ENCODE data around the gene ZNF580.

The ZNF580 gene

DNA sequence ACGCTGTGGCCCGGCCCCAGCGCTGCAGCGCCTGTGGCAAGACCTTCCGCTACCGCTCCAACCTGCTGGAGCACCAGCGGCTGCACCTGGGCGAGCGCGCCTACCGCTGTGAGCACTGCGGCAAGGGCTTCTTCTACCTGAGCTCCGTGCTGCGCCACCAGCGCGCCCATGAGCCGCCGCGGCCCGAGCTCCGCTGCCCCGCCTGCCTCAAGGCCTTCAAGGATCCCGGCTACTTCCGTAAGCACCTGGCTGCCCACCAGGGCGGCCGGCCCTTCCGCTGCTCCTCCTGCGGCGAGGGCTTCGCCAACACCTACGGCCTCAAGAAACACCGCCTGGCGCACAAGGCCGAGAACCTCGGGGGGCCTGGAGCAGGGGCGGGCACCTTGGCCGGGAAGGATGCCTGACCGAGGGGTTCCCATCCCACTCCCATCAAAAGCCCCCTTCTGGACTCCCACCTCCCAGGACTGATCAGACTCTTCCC is 24.4 kb upstream of the ZNF580 start:
- ATAC-seq: no peak
- TF ChIP-seq ZNF70 (CRISPR knock-in tag; IDR thresholded peaks at IDR 0.05) (no peak), OSR1 (CRISPR knock-in tag; IDR thresholded peaks at IDR 0.05) (no peak), ESRRG (CRISPR knock-in tag; IDR thresholded peaks at IDR 0.05) (no peak), ZFP3 (CRISPR knock-in tag; IDR thresholded peaks at IDR 0.05) (no peak), PPARA (CRISPR knock-in tag; IDR thresholded peaks at IDR 0.05; ENCODE audit: borderline replicate concordance) (no peak), ISL1 (CRISPR knock-in tag; IDR thresholded peaks at IDR 0.05) (no peak), ZNF8 (CRISPR knock-in tag; IDR thresholded peaks at IDR 0.05) (no peak), SNAI2 (CRISPR knock-in tag; IDR thresholded peaks at IDR 0.05) (no peak), ZFP30 (CRISPR knock-in tag; IDR thresholded peaks at IDR 0.05) (no peak), ZC3H10 (CRISPR knock-in tag; IDR thresholded peaks at IDR 0.05) (no peak), TCF4 (CRISPR knock-in tag; IDR thresholded peaks at IDR 0.05; ENCODE audit: borderline replicate concordance) (no peak), GLIS3 (CRISPR knock-in tag; IDR thresholded peaks at IDR 0.05) (no peak), CSDC2 (CRISPR knock-in tag; IDR thresholded peaks at IDR 0.05) (no peak), TOX (CRISPR knock-in tag; IDR thresholded peaks at IDR 0.05; ENCODE audit: borderline replicate concordance) (no peak), BACH2 (CRISPR knock-in tag; IDR thresholded peaks at IDR 0.05; ENCODE audit: borderline replicate concordance) (no peak), RARB (CRISPR knock-in tag; IDR thresholded peaks at IDR 0.05) (no peak)
- TF ChIP-seq, protein P1, sequence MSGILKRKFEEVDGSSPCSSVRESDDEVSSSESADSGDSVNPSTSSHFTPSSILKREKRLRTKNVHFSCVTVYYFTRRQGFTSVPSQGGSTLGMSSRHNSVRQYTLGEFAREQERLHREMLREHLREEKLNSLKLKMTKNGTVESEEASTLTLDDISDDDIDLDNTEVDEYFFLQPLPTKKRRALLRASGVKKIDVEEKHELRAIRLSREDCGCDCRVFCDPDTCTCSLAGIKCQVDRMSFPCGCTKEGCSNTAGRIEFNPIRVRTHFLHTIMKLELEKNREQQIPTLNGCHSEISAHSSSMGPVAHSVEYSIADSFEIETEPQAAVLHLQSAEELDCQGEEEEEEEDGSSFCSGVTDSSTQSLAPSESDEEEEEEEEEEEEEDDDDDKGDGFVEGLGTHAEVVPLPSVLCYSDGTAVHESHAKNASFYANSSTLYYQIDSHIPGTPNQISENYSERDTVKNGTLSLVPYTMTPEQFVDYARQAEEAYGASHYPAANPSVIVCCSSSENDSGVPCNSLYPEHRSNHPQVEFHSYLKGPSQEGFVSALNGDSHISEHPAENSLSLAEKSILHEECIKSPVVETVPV (CRISPR knock-in tag; IDR thresholded peaks at IDR 0.05): no peak
- TF ChIP-seq, protein P2, sequence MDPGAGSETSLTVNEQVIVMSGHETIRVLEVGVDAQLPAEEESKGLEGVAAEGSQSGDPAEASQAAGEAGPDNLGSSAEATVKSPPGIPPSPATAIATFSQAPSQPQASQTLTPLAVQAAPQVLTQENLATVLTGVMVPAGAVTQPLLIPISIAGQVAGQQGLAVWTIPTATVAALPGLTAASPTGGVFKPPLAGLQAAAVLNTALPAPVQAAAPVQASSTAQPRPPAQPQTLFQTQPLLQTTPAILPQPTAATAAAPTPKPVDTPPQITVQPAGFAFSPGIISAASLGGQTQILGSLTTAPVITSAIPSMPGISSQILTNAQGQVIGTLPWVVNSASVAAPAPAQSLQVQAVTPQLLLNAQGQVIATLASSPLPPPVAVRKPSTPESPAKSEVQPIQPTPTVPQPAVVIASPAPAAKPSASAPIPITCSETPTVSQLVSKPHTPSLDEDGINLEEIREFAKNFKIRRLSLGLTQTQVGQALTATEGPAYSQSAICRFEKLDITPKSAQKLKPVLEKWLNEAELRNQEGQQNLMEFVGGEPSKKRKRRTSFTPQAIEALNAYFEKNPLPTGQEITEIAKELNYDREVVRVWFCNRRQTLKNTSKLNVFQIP (CRISPR knock-in tag; IDR thresholded peaks at IDR 0.05; ENCODE audit: borderline replicate concordance, low read depth): no peak
- TF ChIP-seq, protein P3, sequence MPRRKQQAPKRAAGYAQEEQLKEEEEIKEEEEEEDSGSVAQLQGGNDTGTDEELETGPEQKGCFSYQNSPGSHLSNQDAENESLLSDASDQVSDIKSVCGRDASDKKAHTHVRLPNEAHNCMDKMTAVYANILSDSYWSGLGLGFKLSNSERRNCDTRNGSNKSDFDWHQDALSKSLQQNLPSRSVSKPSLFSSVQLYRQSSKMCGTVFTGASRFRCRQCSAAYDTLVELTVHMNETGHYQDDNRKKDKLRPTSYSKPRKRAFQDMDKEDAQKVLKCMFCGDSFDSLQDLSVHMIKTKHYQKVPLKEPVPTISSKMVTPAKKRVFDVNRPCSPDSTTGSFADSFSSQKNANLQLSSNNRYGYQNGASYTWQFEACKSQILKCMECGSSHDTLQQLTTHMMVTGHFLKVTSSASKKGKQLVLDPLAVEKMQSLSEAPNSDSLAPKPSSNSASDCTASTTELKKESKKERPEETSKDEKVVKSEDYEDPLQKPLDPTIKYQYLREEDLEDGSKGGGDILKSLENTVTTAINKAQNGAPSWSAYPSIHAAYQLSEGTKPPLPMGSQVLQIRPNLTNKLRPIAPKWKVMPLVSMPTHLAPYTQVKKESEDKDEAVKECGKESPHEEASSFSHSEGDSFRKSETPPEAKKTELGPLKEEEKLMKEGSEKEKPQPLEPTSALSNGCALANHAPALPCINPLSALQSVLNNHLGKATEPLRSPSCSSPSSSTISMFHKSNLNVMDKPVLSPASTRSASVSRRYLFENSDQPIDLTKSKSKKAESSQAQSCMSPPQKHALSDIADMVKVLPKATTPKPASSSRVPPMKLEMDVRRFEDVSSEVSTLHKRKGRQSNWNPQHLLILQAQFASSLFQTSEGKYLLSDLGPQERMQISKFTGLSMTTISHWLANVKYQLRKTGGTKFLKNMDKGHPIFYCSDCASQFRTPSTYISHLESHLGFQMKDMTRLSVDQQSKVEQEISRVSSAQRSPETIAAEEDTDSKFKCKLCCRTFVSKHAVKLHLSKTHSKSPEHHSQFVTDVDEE (CRISPR knock-in tag; IDR thresholded peaks at IDR 0.05): no peak

DNA sequence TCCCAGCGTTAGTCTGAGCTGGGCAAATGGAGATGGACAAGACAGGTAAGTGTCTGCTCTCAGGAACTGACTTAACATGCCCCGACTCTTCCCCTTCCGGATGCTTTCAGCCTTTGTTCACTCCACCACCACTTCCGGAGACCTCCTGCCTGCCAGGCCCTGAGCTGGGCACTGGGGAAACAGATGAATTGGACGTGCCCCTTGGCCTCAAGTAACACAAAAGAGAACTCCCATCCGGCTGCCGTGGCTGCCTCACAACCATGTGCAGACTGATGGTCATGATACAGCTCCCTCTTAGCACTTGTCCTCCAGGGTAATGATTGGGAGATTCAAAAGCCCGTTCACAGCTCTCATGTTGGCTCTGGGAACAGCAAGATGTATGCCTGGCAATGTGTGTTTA is 23.4 kb upstream of the ZNF580 start:
- no peak for ATAC-seq
- TF ChIP-seq CSDC2 (CRISPR knock-in tag; IDR thresholded peaks at IDR 0.05) (no peak), ZNF70 (CRISPR knock-in tag; IDR thresholded peaks at IDR 0.05) (no peak), ZFP30 (CRISPR knock-in tag; IDR thresholded peaks at IDR 0.05) (no peak)

DNA sequence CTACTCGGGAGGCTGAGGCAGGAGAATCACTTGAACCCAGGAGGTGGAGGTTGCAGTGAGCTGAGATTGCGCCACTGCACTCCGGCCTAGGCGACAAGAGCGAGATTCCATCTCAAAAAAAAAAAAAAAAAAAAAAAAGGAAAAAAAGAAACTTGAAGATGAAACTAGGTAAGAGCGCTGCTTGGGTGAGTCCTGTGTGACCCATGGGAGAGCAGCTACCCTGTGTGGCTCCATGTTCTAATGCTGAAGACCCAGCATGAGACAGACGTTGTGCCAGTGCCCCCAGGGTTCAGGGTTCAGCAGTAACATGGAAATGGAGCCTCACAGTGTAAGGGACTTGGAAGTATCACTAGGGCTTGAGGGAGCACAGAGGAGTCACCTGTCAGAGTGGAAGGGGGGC is 22.4 kb upstream of the ZNF580 start:
- ATAC-seq: no peak
- TF ChIP-seq ESRRG (CRISPR knock-in tag; IDR thresholded peaks at IDR 0.05): no peak
- no peak for TF ChIP-seq TCF4 (CRISPR knock-in tag; IDR thresholded peaks at IDR 0.05; ENCODE audit: borderline replicate concordance)
- TF ChIP-seq, protein P4, sequence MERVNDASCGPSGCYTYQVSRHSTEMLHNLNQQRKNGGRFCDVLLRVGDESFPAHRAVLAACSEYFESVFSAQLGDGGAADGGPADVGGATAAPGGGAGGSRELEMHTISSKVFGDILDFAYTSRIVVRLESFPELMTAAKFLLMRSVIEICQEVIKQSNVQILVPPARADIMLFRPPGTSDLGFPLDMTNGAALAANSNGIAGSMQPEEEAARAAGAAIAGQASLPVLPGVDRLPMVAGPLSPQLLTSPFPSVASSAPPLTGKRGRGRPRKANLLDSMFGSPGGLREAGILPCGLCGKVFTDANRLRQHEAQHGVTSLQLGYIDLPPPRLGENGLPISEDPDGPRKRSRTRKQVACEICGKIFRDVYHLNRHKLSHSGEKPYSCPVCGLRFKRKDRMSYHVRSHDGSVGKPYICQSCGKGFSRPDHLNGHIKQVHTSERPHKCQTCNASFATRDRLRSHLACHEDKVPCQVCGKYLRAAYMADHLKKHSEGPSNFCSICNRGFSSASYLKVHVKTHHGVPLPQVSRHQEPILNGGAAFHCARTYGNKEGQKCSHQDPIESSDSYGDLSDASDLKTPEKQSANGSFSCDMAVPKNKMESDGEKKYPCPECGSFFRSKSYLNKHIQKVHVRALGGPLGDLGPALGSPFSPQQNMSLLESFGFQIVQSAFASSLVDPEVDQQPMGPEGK (CRISPR knock-in tag; IDR thresholded peaks at IDR 0.05; ENCODE audit: borderline replicate concordance): no peak
- no peak for TF ChIP-seq ZNF565 (CRISPR knock-in tag; conservative IDR thresholded peaks at IDR 0.05; ENCODE audit: low read depth)
- TF ChIP-seq ZNF70 (CRISPR knock-in tag; IDR thresholded peaks at IDR 0.05): no peak
- TF ChIP-seq BACH2 (CRISPR knock-in tag; IDR thresholded peaks at IDR 0.05; ENCODE audit: borderline replicate concordance): no peak
- no peak for TF ChIP-seq ZFP3 (CRISPR knock-in tag; IDR thresholded peaks at IDR 0.05)
- TF ChIP-seq TOX (CRISPR knock-in tag; IDR thresholded peaks at IDR 0.05; ENCODE audit: borderline replicate concordance): no peak
- TF ChIP-seq, protein P3 (CRISPR knock-in tag; IDR thresholded peaks at IDR 0.05): no peak
- TF ChIP-seq ZFP30 (CRISPR knock-in tag; IDR thresholded peaks at IDR 0.05): no peak
- TF ChIP-seq, protein P5, sequence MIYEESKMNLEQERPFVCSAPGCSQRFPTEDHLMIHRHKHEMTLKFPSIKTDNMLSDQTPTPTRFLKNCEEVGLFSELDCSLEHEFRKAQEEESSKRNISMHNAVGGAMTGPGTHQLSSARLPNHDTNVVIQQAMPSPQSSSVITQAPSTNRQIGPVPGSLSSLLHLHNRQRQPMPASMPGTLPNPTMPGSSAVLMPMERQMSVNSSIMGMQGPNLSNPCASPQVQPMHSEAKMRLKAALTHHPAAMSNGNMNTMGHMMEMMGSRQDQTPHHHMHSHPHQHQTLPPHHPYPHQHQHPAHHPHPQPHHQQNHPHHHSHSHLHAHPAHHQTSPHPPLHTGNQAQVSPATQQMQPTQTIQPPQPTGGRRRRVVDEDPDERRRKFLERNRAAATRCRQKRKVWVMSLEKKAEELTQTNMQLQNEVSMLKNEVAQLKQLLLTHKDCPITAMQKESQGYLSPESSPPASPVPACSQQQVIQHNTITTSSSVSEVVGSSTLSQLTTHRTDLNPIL (CRISPR knock-in tag; IDR thresholded peaks at IDR 0.05; ENCODE audit: low read depth): no peak
- TF ChIP-seq ISL1 (CRISPR knock-in tag; IDR thresholded peaks at IDR 0.05): no peak
- no peak for TF ChIP-seq GLIS3 (CRISPR knock-in tag; IDR thresholded peaks at IDR 0.05)
- no peak for TF ChIP-seq OSR1 (CRISPR knock-in tag; IDR thresholded peaks at IDR 0.05)
- TF ChIP-seq ZNF8 (CRISPR knock-in tag; IDR thresholded peaks at IDR 0.05): no peak
- no peak for TF ChIP-seq ARNTL (CRISPR knock-in tag; IDR thresholded peaks at IDR 0.05; ENCODE audit: borderline replicate concordance, low read depth)
- TF ChIP-seq, protein P1 (CRISPR knock-in tag; IDR thresholded peaks at IDR 0.05): no peak
